Kidney glomerular epithelial cell (primary cell): ENCODE results near the gene MGST2.
A peak's percentile ranks its signal among the peaks of the same experiment; 100 is the strongest.

Source experiments
- DNase-seq: peaks from one replicate; lab custom pipeline; 2025; lab: John Stamatoyannopoulos, UW

MGST2 gene

DNA sequence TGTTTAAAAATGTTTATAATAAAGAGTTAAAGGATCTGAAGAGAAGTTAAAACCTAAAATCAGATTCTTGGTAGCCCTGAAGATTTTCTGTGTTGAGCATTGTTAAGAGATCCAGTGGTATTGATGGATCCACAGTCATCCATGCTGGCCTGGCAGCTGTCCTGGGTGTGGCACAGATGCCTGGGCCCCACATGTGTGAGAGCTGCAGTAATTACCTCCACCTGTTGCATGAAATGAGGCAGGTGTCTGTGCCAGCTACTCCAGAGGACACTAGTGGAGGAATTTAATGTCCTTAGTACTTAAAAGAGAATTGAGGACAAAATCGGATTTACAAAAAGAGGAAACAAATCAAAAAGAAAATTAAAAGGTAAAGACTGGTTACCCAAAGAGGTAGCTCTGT lies 44.0 kb downstream of the MGST2 start:
- DNase-seq: no peak

DNA sequence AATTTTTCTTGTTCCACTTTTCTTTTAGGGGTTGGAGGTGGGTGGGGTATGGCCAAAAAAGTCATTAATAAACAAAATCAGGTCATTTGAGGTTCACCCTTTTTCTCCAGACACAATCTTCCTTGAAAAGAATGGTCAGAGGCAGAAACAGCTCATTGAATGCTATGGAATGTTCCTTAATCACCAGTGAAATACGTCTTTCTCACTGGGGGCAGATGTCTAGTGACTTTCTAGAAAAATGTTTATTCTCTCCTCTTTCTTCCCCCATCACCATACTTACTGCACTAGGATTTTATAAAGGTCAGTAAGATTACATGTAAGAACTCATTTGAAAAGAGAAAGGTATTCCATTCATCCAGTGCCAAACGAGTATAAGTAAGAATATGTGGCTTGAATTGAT lies 44.5 kb downstream of the MGST2 start:
- no peak for DNase-seq

DNA sequence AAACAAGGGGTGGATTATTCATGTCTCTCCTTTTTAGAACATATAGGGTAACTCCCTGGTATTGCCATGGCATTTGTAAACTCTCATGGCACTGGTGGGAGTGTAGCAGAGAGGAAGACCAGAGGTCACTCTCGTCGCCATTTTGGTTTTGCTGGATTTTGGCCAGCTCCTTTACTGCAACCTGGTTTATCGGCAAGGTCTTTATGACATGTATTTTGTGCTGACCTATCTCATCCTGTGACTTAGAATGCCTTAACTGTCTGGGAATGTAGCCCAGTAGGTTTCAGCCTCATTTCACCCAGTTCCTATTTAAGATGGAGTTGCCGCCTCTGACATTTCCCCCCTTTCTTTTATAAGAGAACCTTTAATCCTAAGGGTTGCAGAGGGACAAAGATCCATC lies 45.8 kb downstream of the MGST2 start:
- no peak for DNase-seq

DNA sequence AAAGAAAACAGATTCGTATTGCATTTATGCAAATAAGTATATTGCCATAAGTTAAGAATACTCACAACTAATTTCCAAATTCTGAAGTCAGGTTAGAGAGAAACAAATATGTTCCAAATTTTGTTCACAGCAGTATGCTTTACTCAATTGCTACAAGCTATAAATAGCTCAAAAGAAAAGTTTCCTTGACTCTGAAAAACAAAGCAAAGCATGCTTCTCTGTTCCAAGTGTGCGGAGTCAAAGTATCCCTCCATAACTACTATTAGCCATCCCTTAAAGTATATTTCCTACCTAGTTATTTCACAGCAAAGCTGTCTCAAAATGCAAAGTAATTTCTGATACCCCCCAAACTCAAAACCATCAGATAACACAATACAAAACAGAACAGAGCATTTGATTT lies 47.3 kb downstream of the MGST2 start:
- DNase-seq: no peak

DNA sequence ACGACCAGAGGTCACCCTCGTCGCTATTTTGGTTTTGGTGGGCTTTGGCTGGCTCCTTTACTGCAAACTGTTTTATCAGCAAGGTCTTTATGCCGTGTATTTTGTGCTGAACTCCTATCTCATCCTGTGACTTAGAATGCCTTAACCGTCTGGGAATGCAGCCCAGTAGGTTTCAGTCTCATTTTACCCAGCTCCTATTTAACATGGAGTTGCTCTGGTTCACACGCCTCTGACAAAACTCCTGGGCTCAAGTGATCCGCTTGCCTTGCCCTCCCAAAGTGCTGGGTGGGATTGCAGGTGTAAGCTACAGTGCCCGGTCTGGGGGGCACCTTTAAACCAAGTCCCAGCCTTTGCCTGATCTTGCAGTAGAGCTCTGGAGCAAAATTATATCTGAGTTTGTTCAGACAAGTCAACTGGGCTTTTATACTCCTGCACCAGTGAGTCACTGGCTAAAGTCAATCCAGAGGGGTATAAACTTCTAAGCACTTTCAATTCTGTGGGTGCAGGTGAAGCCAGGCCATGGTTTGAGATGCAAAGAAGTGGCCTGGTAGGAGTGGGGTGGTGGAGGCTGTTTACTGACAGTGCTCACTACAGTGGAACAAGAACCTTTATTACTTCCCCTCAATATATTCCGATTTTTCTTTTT lies 50.2 kb downstream of the MGST2 start:
- no peak for DNase-seq

DNA sequence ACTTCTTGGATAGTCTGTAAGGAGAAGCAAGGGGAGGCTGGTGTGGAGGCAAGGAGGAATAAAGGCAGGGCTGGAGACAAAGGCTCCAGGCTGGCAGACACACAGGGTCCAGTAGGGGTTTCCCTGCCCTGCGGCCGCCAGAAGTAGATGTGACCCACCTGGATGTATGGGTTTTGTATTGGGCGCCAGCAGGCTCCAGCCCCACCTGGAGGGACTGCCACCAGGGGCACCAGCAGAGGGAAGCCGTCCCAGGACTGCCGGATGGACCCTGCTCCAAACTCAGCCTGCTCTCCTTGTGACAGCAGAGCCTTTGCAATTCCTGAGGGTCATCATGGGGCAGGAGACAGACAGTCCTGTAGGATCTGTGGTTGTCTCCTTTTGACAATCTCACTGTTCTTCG lies 52.7 kb downstream of the MGST2 start:
- no peak for DNase-seq

DNA sequence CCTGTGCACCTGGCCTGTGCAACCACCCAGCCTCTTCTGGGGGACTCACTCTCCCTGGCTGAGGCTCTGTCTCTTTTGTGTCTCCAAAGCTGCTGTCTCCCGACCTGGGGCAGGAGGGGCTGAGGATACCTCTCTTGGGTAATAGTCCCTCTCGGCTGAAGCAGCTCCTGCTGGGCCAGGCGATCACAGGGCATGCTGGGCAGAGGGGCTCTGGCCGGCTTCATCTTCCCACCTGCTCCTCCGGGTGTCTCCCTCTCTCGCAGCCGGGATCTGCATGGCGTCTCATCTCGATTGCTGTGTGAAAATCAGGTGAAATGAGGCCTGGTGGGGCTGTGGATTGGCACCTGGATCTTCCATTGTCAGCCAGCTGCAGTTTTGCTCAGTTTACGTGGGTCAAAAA lies 53.2 kb downstream of the MGST2 start:
- DNase-seq: no peak

DNA sequence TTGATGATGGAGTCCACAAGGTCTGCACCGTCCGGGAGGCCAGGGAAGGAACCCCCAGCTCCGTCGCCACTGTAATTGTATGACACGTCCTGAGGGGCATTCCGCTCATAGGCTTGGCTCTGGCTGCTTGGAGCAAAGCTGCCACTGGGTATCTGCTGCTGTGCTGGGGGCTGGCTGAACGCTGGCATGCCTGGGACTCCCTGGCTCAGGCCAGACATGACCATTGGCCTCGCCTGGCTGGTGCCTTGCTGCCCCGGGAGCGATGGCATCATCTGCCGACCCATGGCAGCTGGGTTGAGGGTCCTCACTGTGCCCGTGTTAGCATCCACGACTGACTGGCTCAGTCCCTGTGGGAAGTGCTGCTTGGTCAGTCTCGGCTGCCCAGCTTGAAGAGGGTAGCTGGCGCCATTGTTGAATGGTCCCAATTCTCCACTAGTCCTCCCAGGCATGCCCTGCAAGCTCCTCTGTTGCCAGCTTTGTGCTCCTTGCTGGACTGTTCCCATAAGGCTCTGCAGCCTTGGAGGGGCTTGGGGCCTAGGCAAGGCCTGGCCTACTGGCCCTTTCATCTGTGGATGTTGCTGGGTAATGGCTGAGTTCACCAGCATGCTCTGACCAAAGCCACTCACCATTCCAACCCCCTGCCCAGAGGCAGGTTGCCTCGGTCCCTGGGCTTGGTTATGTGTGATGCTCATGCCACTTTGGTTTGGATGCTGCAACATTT lies 53.9 kb downstream of the MGST2 start:
- no peak for DNase-seq

DNA sequence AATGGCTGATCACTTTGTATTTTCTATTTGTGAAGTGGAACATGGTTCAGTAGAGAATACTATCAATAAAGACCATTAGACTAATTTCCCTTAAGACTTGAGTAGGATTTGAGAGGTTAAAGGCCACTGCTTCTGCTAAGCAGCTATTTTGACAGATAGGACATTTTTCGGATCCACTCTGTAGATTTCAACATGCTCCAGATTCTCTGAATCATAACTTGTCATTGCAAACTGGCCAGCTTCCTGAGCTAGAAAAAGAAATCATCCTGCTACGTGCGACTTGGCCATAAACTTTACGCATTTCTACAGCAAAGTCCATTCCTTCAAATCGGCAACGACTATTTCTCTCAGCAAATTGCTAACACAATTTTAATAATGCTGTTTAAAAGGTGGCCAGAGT lies 55.2 kb downstream of the MGST2 start:
- DNase-seq: no peak

DNA sequence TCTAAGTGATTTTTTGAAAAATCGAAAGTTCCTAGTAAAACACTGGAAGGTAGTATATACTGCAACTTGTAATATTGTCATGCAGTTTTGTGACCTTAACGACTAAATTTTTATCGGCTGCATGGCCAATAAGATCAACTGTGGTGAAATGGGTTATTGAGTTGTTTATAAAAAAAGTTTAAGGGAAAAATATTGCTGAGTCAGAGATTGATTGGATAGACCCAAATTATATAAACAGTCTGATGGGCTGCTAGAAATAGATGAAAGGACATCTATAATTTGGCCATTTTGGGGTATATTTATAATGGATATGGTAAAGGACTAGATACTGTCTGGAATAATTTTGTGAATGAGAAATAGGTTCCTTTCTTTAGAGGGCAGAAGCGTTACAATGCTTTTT lies 56.2 kb downstream of the MGST2 start:
- no peak for DNase-seq

DNA sequence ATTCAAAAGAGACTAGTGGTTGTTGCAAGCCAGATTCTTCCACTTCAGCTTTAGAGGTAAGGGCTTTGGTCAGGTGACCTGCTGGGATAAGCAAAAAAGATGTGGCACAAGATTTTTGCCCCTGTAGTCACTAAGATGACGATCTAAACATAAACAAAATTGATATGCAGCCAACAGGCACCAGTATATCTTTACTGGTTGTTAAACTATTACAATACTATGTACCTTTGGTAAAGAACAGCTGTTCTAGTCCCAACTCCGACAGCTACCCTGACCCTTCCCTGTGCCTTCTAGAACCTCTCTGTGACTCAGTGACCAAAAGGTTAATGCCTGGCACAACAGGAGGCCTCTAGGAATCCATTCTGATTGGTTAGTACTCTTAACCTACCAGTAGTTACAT lies 59.6 kb downstream of the MGST2 start:
- DNase-seq: no peak

DNA sequence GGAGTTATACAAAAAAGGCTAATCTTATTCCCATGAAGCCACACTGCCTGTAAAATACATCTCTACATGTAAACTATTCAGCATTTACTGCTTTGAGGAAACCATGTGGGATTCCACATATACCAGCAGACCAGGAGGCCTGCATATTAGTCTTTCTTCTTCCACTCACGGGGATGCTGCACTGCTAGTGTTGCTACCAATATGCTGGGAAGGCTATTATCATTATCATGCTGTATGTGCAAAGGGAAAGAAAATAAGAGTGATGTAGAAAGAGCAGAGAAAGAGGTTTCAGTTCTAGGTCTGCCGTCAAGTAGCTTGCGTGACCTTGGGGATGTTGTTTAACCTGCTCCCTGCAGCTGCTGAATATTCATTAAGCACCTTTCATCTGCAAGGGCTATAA lies 61.0 kb downstream of the MGST2 start:
- DNase-seq: no peak

DNA sequence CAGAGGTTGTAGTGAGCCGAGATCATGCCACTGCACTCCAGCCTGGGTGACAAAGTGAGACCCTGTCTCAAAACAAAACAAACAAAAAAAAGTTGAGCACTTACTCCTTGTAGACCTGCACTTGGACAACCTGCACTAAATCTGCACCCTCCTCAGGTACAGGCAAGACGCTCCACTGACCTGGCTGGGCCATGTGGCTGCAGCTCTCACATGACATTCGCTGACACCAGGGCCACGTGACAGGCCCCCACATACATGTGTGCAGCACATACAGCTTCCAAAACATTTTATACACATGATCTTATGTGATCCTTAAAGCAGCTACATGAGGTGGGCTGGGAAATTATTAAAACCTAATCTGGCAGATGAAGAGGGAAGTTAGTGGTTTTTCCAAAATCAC lies 62.5 kb downstream of the MGST2 start:
- no peak for DNase-seq

DNA sequence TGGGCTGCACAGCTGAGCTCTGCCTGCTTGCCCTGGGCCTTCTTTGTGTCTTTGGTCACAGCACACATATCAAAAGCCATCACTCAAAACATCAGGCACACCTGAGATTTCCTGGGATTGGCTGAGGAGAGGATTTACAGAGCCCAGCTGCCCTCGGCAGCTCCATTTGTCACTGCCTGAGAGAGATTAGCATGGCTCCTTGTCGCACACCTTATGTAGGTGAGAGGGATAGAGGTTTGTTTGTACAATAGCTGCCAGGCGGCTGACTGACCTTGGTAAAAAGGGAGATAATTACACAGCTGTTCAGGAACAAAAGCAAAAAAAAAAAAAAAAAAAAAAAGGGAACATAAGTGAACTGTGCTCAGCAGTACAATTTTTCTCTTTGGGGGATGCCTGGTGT lies 63.2 kb downstream of the MGST2 start:
- no peak for DNase-seq

DNA sequence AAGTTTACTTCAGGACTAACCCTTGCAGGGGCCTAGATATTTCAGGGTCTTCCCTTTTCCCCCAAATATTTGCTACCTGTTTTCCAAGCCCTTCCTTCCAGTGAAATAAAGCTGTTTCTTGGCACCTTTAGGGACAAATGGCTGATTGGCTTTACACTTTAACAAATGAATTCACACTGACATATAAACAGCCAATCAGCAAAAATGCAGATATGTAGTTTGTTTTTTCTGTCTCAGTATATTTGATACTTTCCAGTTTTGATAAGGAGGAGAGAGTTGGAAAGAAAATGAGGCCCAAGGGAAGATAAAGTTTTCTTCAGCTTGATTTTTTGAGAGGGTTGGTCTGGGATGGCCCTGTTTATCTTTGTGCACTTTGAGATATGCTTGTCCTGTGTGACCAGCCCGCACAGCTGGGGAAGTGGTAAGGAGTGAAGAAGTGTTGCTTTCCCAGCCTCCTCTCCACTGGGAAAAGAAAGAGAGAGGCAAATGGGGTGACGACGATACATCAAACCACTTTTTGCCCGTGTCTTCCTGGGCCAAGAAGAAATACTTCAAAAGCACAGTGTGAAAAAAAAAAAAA lies 67.5 kb downstream of the MGST2 start:
- no peak for DNase-seq

DNA sequence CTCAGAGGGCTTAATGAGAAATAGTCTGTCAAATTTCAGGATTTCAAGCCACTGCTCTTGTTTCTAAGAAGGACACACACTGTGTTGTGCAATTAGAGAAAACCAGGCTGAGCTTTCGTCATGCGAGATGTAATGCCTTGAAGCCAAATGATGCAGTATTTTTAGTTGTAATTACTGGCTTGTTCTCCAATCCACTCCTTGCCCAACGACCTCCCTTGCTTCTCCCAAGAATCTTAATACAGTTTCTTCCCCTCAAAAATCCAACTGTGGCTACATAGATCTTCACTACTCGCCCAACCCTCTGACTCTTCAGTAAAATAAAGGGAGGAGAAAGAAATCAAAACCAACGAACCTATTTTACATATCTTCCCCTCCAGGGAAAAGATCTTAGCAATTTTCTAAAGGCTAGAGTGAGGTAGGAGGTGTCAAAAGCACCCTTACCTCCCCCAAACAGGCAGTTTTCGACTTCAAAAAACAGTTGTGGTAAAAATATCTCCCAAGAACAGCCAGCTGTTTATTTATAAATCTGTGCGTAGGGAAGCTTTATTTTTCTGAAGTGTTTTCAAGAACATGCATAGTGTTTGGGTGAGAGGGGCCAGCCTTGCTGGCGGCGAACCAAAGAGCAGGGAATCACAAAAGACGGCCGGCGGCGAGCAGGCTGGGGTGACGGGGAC lies 68.7 kb downstream of the MGST2 start:
- DNase-seq: no peak

DNA sequence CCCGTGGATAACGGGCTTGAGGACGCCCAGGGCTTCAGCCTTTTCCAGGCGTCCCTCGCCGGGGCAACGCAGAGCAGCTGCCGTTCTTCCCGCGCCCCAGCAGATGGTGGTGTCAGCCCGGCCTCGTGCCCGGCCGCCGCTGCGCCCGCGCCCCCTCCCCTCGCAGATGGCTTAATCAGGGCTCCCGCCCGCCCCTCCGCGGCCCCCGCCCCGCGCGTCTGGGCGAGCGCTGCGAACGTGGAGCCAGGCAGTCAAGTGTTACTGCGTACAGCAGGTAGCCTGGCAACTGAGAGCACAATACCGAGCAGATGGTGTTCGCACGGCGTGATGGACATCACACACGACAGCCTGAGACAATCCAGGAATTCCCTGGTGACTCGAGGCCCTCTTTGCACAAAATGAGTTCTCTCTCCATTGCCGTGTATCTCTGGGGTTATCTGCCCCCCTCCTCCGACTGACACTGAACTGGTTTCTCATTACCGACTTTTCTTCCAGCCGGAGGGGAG lies 69.3 kb downstream of the MGST2 start:
- peak; percentile 79 for DNase-seq

DNA sequence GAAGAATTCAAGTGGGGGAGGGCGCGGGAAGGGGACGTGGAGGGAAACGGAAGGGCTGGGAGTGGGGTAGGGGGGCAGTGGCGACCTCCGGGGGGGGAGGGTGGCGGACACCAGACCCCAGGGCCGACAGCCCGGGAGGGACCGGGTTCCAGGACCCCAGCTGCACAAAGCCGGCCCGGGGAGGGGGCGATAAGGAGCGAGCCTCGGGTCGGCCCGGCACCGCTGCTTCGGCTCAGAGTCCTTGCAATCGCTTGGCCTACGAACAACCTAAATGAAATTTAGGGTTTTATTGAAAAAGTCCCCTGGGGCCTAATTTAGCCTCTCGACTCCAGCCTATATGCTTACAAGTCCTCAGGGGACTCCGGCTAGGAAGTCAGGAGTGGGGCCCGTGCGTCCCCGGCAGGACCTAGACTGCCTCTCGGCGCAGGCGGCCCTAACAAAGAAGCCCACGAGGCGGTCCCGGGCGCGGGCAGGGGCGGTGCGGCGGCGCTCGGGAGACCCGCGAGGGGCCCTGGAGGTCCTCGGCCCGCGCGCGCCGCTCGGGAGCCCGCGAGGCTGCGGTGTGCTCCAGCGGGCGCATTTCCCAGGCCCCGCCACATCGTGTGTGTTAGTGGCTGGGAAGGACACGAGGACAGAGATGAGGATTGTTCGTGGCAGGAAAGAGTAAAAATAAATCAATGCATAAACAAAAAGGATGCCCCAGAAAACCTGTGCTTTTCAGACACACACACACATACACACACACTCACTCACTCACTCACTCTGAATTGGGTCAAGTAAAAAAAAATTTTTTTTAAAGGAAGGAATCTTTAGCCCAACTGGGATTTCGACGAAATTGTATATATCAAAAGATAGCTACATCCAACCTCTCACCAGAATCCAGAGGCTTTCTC lies 70.0 kb downstream of the MGST2 start:
- no peak for DNase-seq

DNA sequence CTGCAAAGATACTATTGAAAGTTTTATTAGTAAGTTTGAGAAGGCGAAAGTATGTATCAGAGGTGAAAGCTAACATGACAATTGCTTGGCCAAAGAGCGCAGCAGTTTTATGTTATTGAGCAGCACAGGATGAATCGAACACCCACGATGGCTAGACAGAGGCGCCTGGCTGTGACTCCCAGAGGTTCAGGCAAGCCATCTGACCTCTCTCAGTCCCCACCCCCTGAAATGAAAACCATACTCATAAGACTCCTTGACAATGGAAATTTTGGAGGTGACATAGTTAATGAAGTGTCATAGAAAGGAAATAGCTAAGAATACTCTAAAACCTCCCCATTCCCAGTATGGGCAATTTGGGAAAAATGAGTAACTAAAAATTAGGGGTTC lies 70.6 kb downstream of the MGST2 start:
- no peak for DNase-seq

DNA sequence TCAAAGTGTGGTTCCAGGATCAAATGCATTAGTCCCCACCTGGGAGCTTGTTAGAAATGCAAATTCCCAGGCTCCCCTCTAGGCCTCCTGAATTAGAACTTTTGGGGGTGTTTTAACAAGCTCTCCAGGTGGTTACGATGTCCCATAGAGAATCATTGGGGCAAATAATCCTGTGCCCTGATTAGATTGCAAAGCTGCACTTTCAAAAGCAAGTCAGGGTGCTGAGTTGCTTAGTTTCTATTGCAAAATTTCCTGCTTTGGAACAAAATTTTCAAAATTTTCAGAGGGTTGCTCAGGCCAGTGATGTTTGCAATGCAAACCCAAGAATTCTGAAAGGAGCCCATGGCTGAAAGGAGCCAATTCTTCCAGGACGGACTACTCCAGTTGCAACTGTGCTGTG lies 71.0 kb downstream of the MGST2 start:
- no peak for DNase-seq

DNA sequence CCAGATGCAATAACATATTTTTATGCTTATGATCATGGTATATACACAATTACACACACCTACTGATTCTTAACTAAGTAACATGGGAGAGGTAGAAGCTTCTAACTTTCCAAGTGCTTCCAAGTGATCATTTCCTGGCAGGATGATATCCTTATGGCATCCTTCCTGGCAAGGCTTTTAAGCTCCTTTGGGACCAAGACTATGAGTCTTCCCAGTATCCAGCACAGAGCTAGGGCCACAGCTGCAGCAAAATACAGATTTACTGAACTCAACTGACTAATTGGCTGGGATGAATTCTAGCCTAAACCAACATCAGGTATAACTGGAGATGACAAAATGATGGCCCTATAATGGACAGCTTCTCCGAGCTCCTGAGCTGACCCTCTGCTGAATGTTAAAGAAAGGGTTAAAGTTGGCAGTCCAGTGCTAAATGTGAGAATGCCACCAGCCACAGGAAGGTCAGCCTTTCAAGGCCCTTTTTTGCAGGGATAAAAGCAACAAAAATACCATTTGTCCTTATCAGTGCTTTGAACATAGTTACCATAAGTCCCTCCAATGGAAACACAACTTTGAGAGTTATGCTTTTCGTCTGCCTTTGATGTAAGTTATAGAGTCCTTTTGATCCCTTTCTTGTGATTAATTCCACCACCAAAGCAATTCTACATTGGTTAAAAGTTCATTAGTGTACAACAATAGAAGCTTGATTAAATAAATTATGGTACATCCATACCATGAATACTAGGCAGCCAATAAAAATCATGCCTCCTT lies 73.4 kb downstream of the MGST2 start:
- no peak for DNase-seq
